Activated CD4-positive, alpha-beta T cell treated with anti-CD3 and anti-CD28 coated beads, Interleukin-2, amount 50 U/mL, for 24 hours (primary cell): ENCODE measurements around the gene SLC16A6.
"Not testable (repeated sequence)": the region's sequence is repeated elsewhere in the genome, so short reads cannot be mapped to it uniquely, and the experiment has no call there.

Experiments used
- DNase-seq, 2 donors: peaks; one replicate each; pipeline ENCODE4 v3.0.0-alpha.2; 2020; ENCODE audit warnings: low read depth in 1 of 2, low spot score in 1 of 2

SLC16A6 gene

DNA sequence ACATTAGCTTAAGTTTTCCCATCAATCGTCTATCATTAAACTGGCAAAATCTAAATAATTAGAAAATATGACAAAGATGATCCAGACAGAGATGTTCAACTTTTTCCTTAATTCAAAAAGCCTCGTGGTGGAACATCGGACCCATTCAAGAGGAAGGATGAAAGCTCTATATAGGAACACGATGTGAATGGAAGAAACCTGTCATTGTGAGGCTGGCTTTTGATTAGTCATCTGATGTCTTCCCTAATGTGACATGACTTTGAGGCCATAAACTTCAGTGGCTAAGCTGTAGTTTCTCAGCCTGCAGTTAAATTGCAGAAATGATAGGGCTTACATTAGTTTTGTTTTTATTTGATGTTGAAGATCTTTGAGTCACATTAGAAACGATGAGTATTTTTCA is 42.0 kb downstream of the SLC16A6 start:
- DNase-seq, result peak in 1 of 2 donors; percentile 55

DNA sequence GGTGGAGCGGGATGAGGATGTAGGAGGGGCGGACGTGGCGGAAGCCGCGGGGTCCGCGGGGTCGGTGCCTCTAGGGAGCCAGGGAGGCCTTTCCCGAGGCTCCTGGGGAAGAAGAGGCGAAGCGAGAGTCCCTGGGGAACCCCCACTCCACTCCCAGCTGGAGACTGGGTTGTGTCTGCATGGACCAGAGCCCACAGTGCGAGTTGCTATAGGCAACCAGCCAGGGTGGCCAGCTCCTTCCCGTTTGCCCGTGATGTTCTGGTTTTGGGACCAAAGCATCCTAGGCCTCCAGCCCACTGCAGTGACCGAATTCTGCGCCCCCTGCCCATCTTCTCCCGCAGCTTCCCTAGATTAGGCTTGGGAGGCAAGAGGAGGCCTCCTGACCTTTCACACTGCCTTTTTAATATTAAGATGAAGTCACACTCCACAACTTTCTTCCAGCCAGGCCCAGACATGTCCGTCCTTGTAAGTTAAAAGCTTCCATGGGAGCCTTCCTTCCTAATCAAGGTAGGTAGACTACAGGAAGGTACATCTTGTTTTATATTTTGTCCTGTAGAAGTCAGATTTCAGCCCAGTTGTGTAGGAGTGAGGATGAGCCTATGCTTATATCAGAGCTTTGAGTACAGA is 42.6 kb downstream of the SLC16A6 start:
- peak in 1 of 2 donors; percentile 43 for DNase-seq

DNA sequence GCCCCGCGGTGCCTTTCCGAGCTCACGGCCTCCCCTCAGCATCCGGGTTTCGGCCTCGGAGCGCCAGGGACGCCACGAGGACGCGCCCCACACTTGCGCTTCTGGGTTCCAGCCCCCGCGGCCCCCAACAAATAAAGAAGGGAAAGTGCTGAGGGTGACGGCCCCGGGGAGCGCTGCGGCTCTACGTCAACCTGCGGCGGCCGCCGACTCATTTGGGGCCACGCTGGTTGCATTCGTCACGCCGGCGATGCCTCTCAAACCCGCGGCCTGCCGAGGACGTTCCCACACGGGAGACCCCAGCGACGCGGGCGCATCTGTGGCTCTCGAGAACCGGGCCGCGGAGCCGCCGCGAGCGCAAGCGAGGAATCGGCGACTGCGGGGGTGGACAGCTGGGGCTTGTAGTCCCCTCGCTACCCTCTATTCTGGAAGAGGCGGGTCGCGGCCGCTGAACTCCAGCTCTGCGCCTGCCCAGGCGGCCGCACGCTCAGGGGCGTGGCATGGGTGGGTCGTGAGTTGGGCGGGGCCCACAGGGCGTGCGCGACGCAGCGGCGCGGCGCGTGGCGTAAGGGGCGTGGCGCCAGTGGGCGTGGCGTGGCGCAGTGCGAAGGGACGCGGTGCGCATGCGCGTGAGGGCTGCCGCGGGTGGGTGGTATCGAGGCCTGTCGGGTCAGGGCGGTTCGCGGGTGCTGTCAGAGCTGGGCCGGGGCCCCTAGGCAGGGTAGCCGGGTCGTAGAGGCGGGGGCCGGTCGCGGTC is 43.3 kb downstream of the SLC16A6 start, which contains the start of gene AMZ2:
AMZ2 (plus strand) TSS at position 599 of the 754 bp plus-strand sequence. CDS start 2,145 bp downstream, outside the sequence.
- DNase-seq, result peak; percentile 95 to 98

GRCh38 chr17:68246271-68247028 is 44.5 kb downstream of the SLC16A6 start:
- DNase-seq, result no peak

GRCh38 chr17:68239632-68240366 is 51.1 kb downstream of the SLC16A6 start:
- DNase-seq, result no peak

- DNase-seq, result peak in 1 of 2 donors; percentile 21
Measured at GRCh38 chr17:68238871-68239253, 52.1 kb downstream of the SLC16A6 start.

- no peak for DNase-seq
Measured at GRCh38 chr17:68238164-68238870, 52.6 kb downstream of the SLC16A6 start.

DNA sequence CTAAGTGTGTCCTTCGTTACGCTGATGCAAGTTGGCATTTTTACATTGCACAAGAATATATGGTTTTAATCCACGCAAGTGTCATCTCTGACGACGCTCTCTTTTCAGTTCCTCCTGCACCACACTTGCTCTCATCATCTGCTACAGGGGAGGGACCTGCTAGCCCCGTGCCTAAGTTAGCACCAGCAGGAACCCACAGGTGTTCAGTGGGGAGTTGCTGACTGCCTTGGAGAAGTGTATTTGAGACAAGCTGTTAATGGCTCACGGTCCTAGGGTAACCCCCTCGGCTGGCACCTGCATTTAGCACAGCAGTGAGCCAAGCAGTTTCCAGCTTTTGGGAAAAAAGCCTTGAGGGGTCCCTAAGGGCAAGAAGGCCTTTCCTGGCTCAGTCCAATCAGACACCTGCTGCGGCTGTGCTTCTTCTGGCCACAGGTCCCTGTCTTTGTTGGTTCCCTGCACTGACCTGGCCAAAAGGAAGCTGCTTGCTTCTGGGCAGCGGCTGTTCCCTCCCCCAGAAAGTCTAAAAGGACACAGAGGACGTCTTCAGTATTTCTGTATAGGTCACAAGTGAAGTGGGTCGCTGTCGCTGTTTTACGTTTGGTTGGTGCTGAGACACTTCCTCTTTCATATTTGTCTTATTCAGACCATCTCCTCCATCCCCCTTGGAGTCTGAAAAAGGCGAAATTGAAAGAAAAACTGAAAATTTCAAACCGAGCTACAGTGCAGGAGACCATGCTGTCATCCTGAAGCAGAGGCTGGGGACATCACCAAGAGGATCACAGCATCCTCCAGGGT is 53.4 kb downstream of the SLC16A6 start:
- DNase-seq, result peak in 1 of 2 donors; percentile 32

DNA sequence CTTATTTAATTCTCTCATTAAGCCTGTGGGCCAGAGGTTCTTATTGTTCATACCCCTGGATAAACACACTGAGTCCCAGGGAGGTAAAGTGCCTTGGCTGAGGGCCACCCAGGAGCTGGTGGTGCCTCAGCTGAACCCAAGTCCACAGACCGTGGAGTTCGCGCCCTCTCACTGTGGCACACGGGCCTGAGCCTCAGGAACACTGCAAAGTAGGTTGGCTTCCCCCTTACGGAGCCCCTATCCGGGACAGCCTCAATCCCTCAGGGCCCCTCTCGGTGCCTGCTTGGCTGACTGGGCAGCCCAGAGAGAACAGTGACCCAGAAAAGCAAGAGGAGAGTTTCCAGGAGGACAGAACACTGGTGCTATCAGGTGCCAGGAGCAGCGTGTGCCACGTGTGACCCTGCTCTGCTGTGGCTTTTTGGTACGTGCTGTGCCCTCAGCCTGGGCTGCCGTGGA is 55.6 kb downstream of the SLC16A6 start:
- not testable (repeated sequence) for DNase-seq

- DNase-seq, result peak in 1 of 2 donors; percentile 40
Measured at GRCh38 chr17:68234726-68235335, 56.1 kb downstream of the SLC16A6 start.

DNA sequence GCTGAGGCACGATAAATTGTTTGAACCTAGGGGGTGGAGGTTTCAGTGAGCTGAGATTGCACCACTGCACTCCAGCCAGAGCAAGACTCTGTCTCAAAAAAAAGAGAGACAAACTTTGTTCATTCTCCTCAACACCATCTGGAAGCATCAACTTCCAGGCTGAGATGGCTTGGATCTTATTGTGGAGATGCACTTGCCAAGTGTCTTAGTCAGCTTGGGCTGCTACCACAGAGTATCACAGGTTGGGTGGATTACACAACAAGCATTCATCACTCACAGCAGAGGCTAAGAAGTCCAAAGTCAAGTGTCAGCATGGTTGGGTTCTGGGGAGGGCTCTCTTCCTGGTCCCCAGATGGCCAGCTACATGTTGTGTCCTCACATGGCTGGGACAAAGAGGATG is 58.2 kb downstream of the SLC16A6 start:
- DNase-seq, result not testable (repeated sequence)

GRCh38 chr17:68231541-68231940 is 59.4 kb downstream of the SLC16A6 start:
- DNase-seq, result no peak

DNA sequence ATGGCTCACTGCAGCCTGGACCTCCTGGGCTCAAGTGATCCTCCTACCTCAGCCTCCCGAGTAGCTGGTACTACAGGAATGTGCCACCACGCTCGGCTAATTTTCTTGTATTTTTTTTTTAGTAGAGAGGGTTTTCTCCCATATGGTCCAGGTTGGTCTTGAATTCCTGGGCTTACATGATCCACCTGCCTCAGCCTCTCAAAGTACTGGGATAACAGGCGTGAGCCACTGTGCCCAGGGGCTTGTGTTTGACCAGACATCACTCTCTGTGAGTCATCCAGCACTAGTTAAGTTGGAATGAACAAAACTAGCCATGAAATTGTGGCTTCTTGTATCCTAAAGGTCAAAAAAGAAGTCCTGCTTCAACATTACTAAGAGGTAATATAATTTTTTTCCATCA is 59.8 kb downstream of the SLC16A6 start:
- not testable (repeated sequence) for DNase-seq

DNA sequence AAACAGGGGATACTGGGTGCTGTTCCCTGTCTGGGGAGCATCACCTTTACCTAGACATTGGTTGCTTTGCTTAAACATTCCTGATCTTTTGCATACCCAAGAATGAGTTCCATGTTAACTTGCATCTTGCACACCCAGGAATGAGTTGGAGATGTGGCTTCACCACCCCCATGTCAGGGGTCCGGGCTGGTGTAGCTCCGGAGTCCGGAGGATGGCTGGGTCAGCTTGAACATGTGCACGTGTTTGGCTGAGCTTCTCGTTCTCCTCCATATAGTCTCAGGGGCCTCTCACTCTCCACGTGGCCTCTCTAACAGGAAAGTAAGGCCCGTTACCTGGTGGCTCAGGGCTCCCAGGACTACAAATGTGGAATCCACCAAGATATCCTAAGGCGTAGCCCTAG is 61.3 kb downstream of the SLC16A6 start:
- DNase-seq, result no peak

GRCh38 chr17:68228817-68229570 is 61.9 kb downstream of the SLC16A6 start:
- no peak for DNase-seq

DNA sequence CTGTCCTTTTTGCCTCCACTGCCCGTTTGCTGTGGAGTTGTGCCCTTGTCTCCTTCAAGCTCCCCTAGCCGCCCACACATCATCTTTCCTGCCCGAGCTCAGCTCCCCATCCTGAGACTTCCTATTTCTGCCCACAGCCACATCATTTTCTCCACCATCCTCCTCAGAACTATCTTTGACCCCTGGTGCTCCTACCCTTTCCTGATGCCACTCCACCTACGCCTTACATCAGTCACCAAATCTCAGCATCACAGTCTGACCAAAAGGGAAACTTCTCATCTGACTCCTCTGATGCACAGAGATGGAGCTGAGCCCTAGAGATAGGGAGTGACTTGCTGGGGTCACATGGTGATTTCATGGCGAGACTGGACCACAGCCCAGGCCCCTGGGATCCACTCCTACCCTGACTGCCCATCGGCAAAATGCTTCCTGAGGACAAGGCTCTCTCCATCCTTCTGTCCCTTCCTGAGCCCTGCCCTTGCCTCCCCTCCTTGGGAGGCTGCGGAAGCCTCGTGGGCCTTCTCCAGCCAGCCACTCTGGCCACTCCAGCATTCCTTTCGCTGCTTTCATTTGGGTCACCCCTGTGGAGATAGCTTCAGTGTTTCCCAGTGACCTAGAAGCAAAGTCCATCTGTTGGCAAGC is 62.8 kb downstream of the SLC16A6 start:
- DNase-seq, result not testable (repeated sequence)

GRCh38 chr17:68225055-68225454 is 65.9 kb downstream of the SLC16A6 start:
- DNase-seq, result not testable (repeated sequence)

DNA sequence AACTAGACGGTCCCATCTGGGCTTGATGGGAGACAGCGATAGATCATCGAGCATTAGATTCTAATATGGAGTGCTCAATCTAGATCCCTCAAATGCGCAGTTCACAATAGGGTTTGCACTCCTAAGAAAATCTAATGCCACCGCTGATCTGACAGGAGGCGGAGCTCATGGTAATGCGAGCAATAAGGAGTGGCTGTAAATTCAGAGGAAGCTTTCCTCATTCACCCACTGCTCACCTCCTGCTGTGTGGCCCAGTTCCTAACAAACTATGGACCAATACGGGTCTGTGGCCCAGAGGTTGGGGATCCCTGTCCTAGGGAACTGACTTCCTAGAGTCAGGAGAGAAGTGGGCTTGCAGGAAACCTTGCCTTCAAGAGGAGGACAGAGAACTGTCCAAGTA is 68.3 kb downstream of the SLC16A6 start:
- no peak for DNase-seq
